ENCODE data around the gene RPS16.

The RPS16 gene

DNA sequence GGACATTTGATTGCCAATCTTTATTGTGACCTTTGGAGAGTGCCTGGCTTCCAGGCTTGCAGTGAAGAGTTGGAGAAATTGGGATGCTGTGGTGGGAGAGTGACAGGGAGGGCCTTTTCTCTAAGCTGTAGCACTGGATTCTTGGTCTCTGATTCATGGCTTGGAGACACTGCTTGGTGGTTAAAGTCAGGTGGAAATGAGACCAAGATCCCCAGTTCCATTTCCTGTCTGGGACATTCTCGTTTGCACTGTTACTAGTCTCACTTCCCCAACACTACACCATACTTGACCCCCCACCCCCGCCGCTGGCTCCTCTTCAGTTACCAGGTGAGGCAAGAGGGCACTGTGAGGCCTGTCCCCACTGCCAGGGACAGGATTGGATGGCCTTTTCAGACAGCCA, 12.5 kb upstream of the RPS16 start:
- DNase-seq (ENCODE audit: low read depth) = no peak
- H3K4me3 ChIP-seq (ENCODE audit: low read depth, low read length) = no peak overlapping the region
- TF ChIP-seq, protein P1, sequence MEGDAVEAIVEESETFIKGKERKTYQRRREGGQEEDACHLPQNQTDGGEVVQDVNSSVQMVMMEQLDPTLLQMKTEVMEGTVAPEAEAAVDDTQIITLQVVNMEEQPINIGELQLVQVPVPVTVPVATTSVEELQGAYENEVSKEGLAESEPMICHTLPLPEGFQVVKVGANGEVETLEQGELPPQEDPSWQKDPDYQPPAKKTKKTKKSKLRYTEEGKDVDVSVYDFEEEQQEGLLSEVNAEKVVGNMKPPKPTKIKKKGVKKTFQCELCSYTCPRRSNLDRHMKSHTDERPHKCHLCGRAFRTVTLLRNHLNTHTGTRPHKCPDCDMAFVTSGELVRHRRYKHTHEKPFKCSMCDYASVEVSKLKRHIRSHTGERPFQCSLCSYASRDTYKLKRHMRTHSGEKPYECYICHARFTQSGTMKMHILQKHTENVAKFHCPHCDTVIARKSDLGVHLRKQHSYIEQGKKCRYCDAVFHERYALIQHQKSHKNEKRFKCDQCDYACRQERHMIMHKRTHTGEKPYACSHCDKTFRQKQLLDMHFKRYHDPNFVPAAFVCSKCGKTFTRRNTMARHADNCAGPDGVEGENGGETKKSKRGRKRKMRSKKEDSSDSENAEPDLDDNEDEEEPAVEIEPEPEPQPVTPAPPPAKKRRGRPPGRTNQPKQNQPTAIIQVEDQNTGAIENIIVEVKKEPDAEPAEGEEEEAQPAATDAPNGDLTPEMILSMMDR (IDR thresholded peaks at IDR 0.05; ENCODE audit: low read depth, low read length, missing control alignments) = no peak
- in situ Hi-C loops (cut with HindIII; ENCODE audit: low sequenced_read_pairs) = no loop called here

DNA sequence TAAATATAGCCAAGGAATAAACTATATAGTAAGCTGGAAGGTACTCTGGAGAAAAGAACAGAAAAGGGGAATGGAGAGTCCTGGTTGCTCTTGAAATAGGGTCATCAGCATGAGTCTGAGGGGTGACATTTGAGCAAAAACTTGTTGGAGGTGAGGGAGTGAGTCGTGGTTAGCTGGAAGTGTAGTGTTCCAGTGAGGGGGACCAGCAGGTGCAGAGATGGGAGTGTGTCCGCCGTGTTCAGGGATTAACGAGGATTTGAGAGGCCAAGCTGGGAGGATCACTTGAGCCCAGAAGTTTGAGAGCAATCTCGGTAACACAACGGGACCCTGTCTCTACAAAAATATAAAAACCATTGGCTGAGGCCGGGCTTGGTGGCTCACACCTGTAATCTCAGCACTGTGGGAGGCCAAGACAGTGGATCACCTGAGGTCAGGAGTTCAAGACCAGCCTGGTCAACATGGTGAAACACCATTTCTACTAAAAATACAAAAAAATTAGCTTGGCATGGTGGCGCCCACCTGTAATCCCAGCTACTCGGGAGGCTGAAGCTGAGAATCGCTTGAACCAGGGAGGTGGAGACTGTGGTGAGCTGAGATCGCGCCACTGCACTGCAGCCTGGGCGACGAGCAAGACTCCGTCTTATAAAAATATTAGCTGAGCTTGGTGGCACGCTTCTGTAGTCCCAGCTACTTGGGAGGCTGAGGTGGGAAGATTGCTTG, 10.8 kb upstream of the RPS16 start:
- in situ Hi-C loops (cut with HindIII; ENCODE audit: low sequenced_read_pairs) = no loop called here
- H3K4me3 ChIP-seq (ENCODE audit: low read depth, low read length) = peak overlapping the region; percentile 86
- TF ChIP-seq, protein P1 (IDR thresholded peaks at IDR 0.05; ENCODE audit: low read depth, low read length, missing control alignments) = no peak
- no peak for DNase-seq (ENCODE audit: low read depth)

DNA sequence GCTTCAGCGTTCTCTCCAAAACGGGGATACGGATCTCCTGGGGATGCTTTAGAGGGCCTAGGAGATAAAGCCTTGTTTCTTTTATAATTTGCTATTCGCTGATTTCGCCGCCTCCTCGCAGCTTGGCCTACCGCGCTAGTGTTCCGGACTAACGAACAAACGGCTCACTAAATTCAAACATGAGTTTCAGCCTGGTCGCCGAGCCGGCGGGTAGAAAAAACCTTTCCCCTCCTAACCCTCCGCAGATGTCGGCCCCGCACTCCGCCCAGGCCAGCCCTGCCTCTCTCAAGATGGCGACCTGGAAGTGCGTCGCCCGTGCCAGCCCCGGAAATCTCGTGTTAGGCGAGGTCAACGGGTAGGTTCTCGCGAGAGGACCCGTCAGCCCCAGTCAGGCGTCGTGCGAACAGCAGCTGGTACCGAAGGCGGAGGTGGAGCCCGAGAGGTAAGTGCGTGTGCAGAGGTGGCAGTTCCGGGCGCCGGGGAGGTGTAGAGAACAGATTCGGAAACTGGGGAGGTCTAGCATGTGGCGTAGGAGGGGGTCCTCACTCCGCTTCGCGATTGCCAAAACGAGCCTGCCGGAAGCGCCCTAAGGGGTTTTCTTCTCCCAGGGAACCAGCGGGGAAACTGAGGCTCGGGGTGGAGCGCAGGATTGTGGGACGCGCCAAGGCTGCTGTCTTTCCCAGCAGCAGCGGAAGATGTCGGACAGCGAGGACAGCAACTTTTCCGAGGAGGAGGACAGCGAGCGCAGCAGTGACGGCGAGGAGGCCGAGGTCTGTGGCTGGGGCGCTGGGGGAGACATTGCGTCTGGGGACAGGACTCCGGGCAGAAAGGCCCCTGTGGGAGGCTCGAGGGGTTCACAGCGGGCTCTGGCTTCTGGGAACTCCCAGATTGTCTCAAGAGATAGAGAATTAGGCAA, 9.7 kb upstream of the RPS16 start, which contains the start of gene SUPT5H:
SUPT5H (plus strand) TSS at position 387 of the 916 bp plus-strand sequence; CDS start at position 696, 309 bp downstream.
- DNase-seq (ENCODE audit: low read depth) = peak; percentile 96
- TF ChIP-seq, protein P1 (IDR thresholded peaks at IDR 0.05; ENCODE audit: low read depth, low read length, missing control alignments) = no peak
- in situ Hi-C loops (cut with HindIII; ENCODE audit: low sequenced_read_pairs) = no loop called here
- H3K4me3 ChIP-seq (ENCODE audit: low read depth, low read length) = peak within 1 kb of the TSS; percentile 86

DNA sequence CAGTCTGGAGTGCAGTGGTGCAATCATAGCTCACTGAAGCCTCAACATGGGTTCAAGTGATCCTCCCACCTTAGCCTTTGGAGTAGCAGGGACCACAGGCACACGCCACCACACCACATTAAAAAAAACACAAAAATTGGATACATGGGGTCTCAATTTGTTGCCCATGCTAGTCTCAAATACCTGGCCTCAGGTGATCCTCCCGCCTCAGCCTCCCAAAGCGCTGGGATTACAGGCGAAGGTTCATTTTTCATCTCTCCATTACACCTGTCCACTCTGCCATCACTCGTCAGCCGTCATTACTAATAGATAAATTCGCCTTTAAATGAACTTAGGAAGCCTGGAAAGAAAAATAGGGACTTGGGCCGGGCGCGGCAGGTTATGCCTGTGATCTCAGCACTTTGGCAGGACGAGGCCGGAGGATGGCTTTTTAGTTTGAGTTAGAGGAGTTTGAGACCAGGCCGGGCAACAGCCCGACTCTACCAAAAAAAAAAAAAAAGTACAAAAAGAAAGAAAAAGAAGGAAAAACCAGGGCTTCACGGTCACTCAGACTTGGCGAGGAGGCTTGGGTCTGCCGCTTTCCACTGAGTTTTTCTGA, 8.9 kb upstream of the RPS16 start:
- TF ChIP-seq, protein P1 (IDR thresholded peaks at IDR 0.05; ENCODE audit: low read depth, low read length, missing control alignments) = no peak
- DNase-seq (ENCODE audit: low read depth) = no peak
- in situ Hi-C loops (cut with HindIII; ENCODE audit: low sequenced_read_pairs) = no loop called here

DNA sequence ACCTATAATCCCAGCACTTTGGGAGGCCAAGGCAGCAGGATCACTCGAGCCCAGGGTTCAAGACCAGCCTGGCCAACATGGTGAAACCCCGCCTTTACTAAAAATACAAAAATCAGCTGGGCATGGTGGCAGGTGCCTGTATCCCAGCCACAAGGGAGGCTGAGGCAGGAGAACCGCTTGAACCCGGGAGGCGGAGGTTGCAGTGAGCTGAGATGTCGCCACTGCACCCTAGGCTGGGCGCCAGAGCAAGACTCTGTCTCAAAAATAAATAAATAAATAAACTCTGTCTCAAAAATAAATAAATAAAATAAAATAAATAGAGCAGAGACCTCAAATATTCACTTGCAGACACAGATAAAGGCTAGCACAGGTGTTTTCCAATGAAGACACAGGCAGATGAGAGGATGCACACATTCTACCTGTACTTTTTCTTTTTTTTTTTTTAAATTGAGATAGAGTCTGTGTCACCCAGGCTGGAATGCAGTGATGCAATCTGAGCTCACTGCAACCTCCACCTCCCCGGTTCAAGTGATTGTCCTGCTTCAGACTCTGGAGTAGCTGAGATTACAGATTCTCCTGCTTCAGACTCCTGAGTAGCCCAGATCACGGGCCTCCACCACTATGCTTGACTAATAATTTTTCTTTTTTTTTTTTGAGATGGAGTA, 2.7 kb upstream of the RPS16 start:
- TF ChIP-seq, protein P1 (IDR thresholded peaks at IDR 0.05; ENCODE audit: low read depth, low read length, missing control alignments) = no peak
- in situ Hi-C loops (cut with HindIII; ENCODE audit: low sequenced_read_pairs) = no loop called here
- H3K4me3 ChIP-seq (ENCODE audit: low read depth, low read length) = no peak overlapping the region
- no peak for DNase-seq (ENCODE audit: low read depth)

More for the DNA sequence above, 8.9 kb upstream of the RPS16 start:
- H3K4me3 ChIP-seq (ENCODE audit: low read depth, low read length) = peak overlapping the region; percentile 86

DNA sequence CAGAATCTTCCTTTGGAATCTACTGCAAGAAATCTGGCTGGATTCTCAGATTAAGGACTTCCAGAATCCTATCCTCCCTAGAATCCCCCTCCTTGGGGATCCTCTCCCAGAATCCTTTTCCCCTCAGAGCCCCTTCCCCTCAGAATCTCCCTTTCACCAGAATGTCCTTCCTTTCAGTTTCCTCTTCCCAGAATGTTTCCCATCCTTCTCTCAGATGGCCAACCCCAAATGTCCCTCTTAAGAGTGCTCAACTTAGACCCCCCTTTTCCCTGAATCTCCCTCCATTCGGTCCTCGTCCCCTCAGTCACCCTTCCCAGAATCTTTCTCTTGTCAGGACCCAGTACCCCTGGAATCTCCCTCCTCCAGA, 584 bp upstream of the RPS16 start:
- in situ Hi-C loops (cut with HindIII; ENCODE audit: low sequenced_read_pairs) = no loop called here
- no peak for DNase-seq (ENCODE audit: low read depth)
- TF ChIP-seq, protein P1 (IDR thresholded peaks at IDR 0.05; ENCODE audit: low read depth, low read length, missing control alignments) = no peak
- peak overlapping the region; percentile 89 for H3K4me3 ChIP-seq (ENCODE audit: low read depth, low read length)
